Subcutaneous abdominal adipose tissue (tissue), 5 donors: ENCODE measurements around the gene GRIA2.

Experiments used
- H3K27ac ChIP-seq: one replicate; pipeline ENCODE4 v1.7.0; 2013; ENCODE audit warnings: low read depth, mild to moderate bottlenecking, inconsistent platforms, low read length, moderate library complexity
- H3K27me3 ChIP-seq, 5 donors: one replicate each; pipeline ENCODE4 v1.7.0; 2013; ENCODE audit warnings: low read length in 5 of 5, inconsistent platforms in 1 of 5; ENCODE audit not compliant: control insufficient read depth in 5 of 5, insufficient read depth in 4 of 5
- H3K36me3 ChIP-seq, 5 donors: one replicate each; pipeline ENCODE4 v1.7.0; 2013; ENCODE audit warnings: low read length in 5 of 5; ENCODE audit not compliant: control insufficient read depth in 5 of 5, insufficient read depth in 5 of 5
- H3K4me1 ChIP-seq, 5 donors: one replicate each; pipeline ENCODE4 v1.7.0; 2013; ENCODE audit warnings: low read length in 5 of 5, mild to moderate bottlenecking in 3 of 5, moderate library complexity in 1 of 5; ENCODE audit not compliant: control insufficient read depth in 5 of 5, insufficient read depth in 5 of 5
- H3K4me3 ChIP-seq, 5 donors: one replicate each; pipeline ENCODE4 v1.7.0; 2013; ENCODE audit warnings: low read length in 5 of 5, low read depth in 1 of 5
- H3K9ac ChIP-seq, 5 donors: one replicate each; pipeline ENCODE4 v1.7.0; 2013; ENCODE audit warnings: low read length in 5 of 5, mild to moderate bottlenecking in 4 of 5, moderate library complexity in 3 of 5
- H3K9me3 ChIP-seq, 5 donors: one replicate each; pipeline ENCODE4 v1.7.0; 2013; ENCODE audit warnings: low read length in 5 of 5; ENCODE audit not compliant: control insufficient read depth in 5 of 5
- donor health status: healthy.
- donor health status: healthy.
- donor health status: healthy.
- donor health status: healthy.
- donor health status: healthy.

GRIA2 gene

GRCh38 chr4:157290622-157291021 is 70.1 kb downstream of the GRIA2 start:
- H3K9ac ChIP-seq, result no peak overlapping the region
- no peaks in the 10 kb centered on the region for H3K36me3 ChIP-seq
- no peaks in the 10 kb centered on the region for H3K9me3 ChIP-seq
- H3K4me1 ChIP-seq, result no peaks in the 10 kb centered on the region
- H3K27ac ChIP-seq, result no peak overlapping the region
- H3K27me3 ChIP-seq, result no peaks in the 10 kb centered on the region
- H3K4me3 ChIP-seq, result no peak overlapping the region

GRCh38 chr4:157291071-157291470 is 70.5 kb downstream of the GRIA2 start:
- Histone ChIP-seq H3K4me3 (no peak overlapping the region), H3K9me3 (no peaks in the 10 kb centered on the region), H3K27ac (no peak overlapping the region), H3K9ac (no peak overlapping the region), H3K27me3 (no peaks in the 10 kb centered on the region), H3K4me1 (no peaks in the 10 kb centered on the region), H3K36me3 (no peaks in the 10 kb centered on the region)

- Histone ChIP-seq H3K9ac (no peak overlapping the region), H3K27me3 (no peaks in the 10 kb centered on the region), H3K27ac (no peak overlapping the region)
These were observed 73.1 kb downstream of the GRIA2 start for GRCh38 chr4:157293673-157294072.

GRCh38 chr4:157294575-157294974 is 74.0 kb downstream of the GRIA2 start:
- no peak overlapping the region for H3K9ac ChIP-seq
- H3K4me1 ChIP-seq, result no peaks in the 10 kb centered on the region
- no peaks in the 10 kb centered on the region for H3K36me3 ChIP-seq
- H3K27ac ChIP-seq, result no peak overlapping the region
- H3K27me3 ChIP-seq, result no peaks in the 10 kb centered on the region
- no peak overlapping the region for H3K4me3 ChIP-seq
- H3K9me3 ChIP-seq, result no peaks in the 10 kb centered on the region

More at GRCh38 chr4:157293673-157294072, 73.1 kb downstream of the GRIA2 start:
- H3K4me1 ChIP-seq, result no peaks in the 10 kb centered on the region
- H3K4me3 ChIP-seq, result no peak overlapping the region
- H3K9me3 ChIP-seq, result no peaks in the 10 kb centered on the region
- H3K36me3 ChIP-seq, result no peaks in the 10 kb centered on the region

GRCh38 chr4:157300701-157301100 is 80.2 kb downstream of the GRIA2 start:
- Histone ChIP-seq H3K27me3 (no peaks in the 10 kb centered on the region), H3K9ac (no peak overlapping the region), H3K4me3 (no peak overlapping the region), H3K27ac (no peak overlapping the region), H3K4me1 (no peaks in the 10 kb centered on the region), H3K9me3 (no peaks in the 10 kb centered on the region), H3K36me3 (no peaks in the 10 kb centered on the region)

- Histone ChIP-seq H3K9ac (no peak overlapping the region), H3K4me1 (peaks cover 0 to 8% (median 0%) of the 10 kb centered on the region in 5 donors), H3K27me3 (no peaks in the 10 kb centered on the region), H3K27ac (no peak overlapping the region), H3K36me3 (no peaks in the 10 kb centered on the region), H3K9me3 (no peaks in the 10 kb centered on the region), H3K4me3 (no peak overlapping the region)
These were observed 83.0 kb downstream of the GRIA2 start for GRCh38 chr4:157303471-157303960.

- H3K4me3 ChIP-seq, result no peak overlapping the region
- no peaks in the 10 kb centered on the region for H3K9me3 ChIP-seq
- H3K4me1 ChIP-seq, result peaks cover 0 to 8% (median 0%) of the 10 kb centered on the region in 5 donors
- H3K27me3 ChIP-seq, result no peaks in the 10 kb centered on the region
- H3K27ac ChIP-seq, result no peak overlapping the region
- H3K9ac ChIP-seq, result no peak overlapping the region
- no peaks in the 10 kb centered on the region for H3K36me3 ChIP-seq
These were observed 84.2 kb downstream of the GRIA2 start for GRCh38 chr4:157304769-157305168.

- Histone ChIP-seq H3K9ac (no peak overlapping the region), H3K27me3 (no peaks in the 10 kb centered on the region), H3K4me3 (no peak overlapping the region), H3K27ac (no peak overlapping the region), H3K36me3 (no peaks in the 10 kb centered on the region), H3K9me3 (no peaks in the 10 kb centered on the region), H3K4me1 (no peaks in the 10 kb centered on the region)
These were observed 92.2 kb downstream of the GRIA2 start for GRCh38 chr4:157312702-157313101.

- H3K27me3 ChIP-seq, result no peaks in the 10 kb centered on the region
- no peak overlapping the region for H3K4me3 ChIP-seq
- H3K27ac ChIP-seq, result no peak overlapping the region
- no peaks in the 10 kb centered on the region for H3K9me3 ChIP-seq
- H3K4me1 ChIP-seq, result no peaks in the 10 kb centered on the region
- no peak overlapping the region for H3K9ac ChIP-seq
- no peaks in the 10 kb centered on the region for H3K36me3 ChIP-seq
These were observed 94.4 kb downstream of the GRIA2 start for GRCh38 chr4:157314906-157315305.

- Histone ChIP-seq H3K27me3 (no peaks in the 10 kb centered on the region), H3K4me3 (no peak overlapping the region), H3K27ac (no peak overlapping the region), H3K9ac (no peak overlapping the region), H3K9me3 (no peaks in the 10 kb centered on the region), H3K36me3 (no peaks in the 10 kb centered on the region), H3K4me1 (no peaks in the 10 kb centered on the region)
These were observed 95.4 kb downstream of the GRIA2 start for GRCh38 chr4:157315968-157316367.

GRCh38 chr4:157320092-157320491 is 99.6 kb downstream of the GRIA2 start:
- Histone ChIP-seq H3K4me3 (no peak overlapping the region), H3K36me3 (no peaks in the 10 kb centered on the region), H3K9me3 (no peaks in the 10 kb centered on the region), H3K27ac (no peak overlapping the region), H3K4me1 (no peaks in the 10 kb centered on the region), H3K9ac (no peak overlapping the region), H3K27me3 (no peaks in the 10 kb centered on the region)
